WTC11 (cell line): ENCODE data around the gene FRAT2. TPM values are rescaled to one million over a fixed set of nuclear protein-coding genes. Genes with fewer than 3 reads are reported as not detected.

Experiments
- ATAC-seq: fragments of 200-7000 bp; cut with Tn5 transposase; 2 replicates; pipeline ENCODE4 v1.10.0; 2021; ENCODE audit warnings: mild to moderate bottlenecking, moderate library complexity
- Bru-seq: library from RNA; stranded (reverse); fragments of 400-500 nt; gene quantifications from one replicate; lab custom pipeline; 2021; lab: Mats Ljungman, UMichigan
- CTCF ChIA-PET: fragments of 300-600 bp; sonication (Branson Sonifier 250); formaldehyde crosslinking; loops from one replicate; lab custom pipeline; 2021; ENCODE audit warnings: antibody characterized with exemption; lab: Charles Lee
- POLR2A ChIA-PET: fragments of 350-600 bp; sonication (Branson Sonifier 250); formaldehyde crosslinking; loops from one replicate; lab custom pipeline; 2021; ENCODE audit warnings: antibody characterized with exemption; lab: Charles Lee
- DNase-seq: peaks from one replicate; pipeline ENCODE4 v3.0.0; 2021; ENCODE audit warnings: low spot score
- H3K27ac Mint-ChIP-seq: 2 replicates; pipeline ENCODE4 v1.8.0; 2021; ENCODE audit warnings: mixed read lengths
- H3K27me3 Mint-ChIP-seq: 2 replicates; pipeline ENCODE4 v1.8.0; 2021; ENCODE audit warnings: low read depth, mild to moderate bottlenecking, moderate library complexity, mixed read lengths
- H3K36me3 Mint-ChIP-seq: 2 replicates; pipeline ENCODE4 v1.8.0; 2021; ENCODE audit warnings: mixed read lengths
- H3K4me1 Mint-ChIP-seq: 2 replicates; pipeline ENCODE4 v1.8.0; 2022; ENCODE audit warnings: mixed read lengths
- H3K4me3 Mint-ChIP-seq: 2 replicates; pipeline ENCODE4 v1.8.0; 2021; ENCODE audit warnings: mild to moderate bottlenecking, moderate library complexity, mixed read lengths
- H3K9me3 Mint-ChIP-seq: 2 replicates; pipeline ENCODE4 v1.8.0; 2021; ENCODE audit warnings: mixed read lengths
- AR ChIP-seq: fragments of 250-450 bp; sonication (Bioruptor Pico); IDR thresholded peaks from 2 replicates; pipeline ENCODE4 v1.9.0; 2021; ENCODE audit warnings: mild to moderate bottlenecking
- ARID4B ChIP-seq: sonication (generic); formaldehyde crosslinking; IDR thresholded peaks from 2 replicates; pipeline ENCODE4 v1.8.0; 2023; ENCODE audit warnings: missing genetic modification reagents, mild to moderate bottlenecking, borderline replicate concordance
- CREM ChIP-seq: sonication (generic); formaldehyde crosslinking; IDR thresholded peaks from 2 replicates; pipeline ENCODE4 v1.8.1; 2022; ENCODE audit warnings: mild to moderate bottlenecking, missing genetic modification reagents, moderate library complexity
- E2F5 ChIP-seq: sonication (generic); formaldehyde crosslinking; IDR thresholded peaks from 2 replicates; pipeline ENCODE4 v1.8.1; 2022; ENCODE audit warnings: mild to moderate bottlenecking, moderate library complexity, missing genetic modification reagents
- ESRRA ChIP-seq: sonication (generic); formaldehyde crosslinking; IDR thresholded peaks from 2 replicates; pipeline ENCODE4 v1.8.1; 2022; ENCODE audit warnings: mild to moderate bottlenecking, missing genetic modification reagents, borderline replicate concordance
- FOXK1 ChIP-seq: sonication (generic); formaldehyde crosslinking; IDR thresholded peaks from 2 replicates; pipeline ENCODE4 v1.8.0; 2022; ENCODE audit warnings: mild to moderate bottlenecking, moderate library complexity, missing genetic modification reagents
- FOXP1 ChIP-seq: sonication (generic); formaldehyde crosslinking; IDR thresholded peaks from 2 replicates; pipeline ENCODE4 v1.8.0; 2022; ENCODE audit warnings: missing genetic modification reagents, mild to moderate bottlenecking, moderate library complexity, borderline replicate concordance
- KAT7 ChIP-seq: sonication (generic); formaldehyde crosslinking; IDR thresholded peaks from 2 replicates; pipeline ENCODE4 v1.8.1; 2023; ENCODE audit warnings: missing genetic modification reagents, mild to moderate bottlenecking, borderline replicate concordance
- NFATC4 ChIP-seq: fragments of 250-450 bp; sonication (Bioruptor Pico); IDR thresholded peaks from 2 replicates; pipeline ENCODE4 v1.9.0; 2021; ENCODE audit warnings: mild to moderate bottlenecking
- NR2C2 ChIP-seq: sonication (generic); formaldehyde crosslinking; IDR thresholded peaks from 2 replicates; pipeline ENCODE4 v1.8.0; 2022; ENCODE audit warnings: mild to moderate bottlenecking, missing genetic modification reagents
- OVOL2 ChIP-seq: fragments of 250-450 bp; sonication (Bioruptor Pico); IDR thresholded peaks from 2 replicates; pipeline ENCODE4 v1.9.0; 2021; ENCODE audit warnings: mild to moderate bottlenecking, borderline replicate concordance
- RELA ChIP-seq: sonication (generic); formaldehyde crosslinking; IDR thresholded peaks from 2 replicates; pipeline ENCODE4 v1.8.1; 2022; ENCODE audit warnings: missing genetic modification reagents, mild to moderate bottlenecking, borderline replicate concordance
- TP53 ChIP-seq: sonication (generic); formaldehyde crosslinking; IDR thresholded peaks from 2 replicates; pipeline ENCODE4 v1.8.1; 2023; ENCODE audit warnings: mild to moderate bottlenecking, missing genetic modification reagents
- USF2 ChIP-seq: sonication (generic); formaldehyde crosslinking; IDR thresholded peaks from 2 replicates; pipeline ENCODE4 v1.8.1; 2023; ENCODE audit warnings: mild to moderate bottlenecking, missing genetic modification reagents, moderate library complexity
- ZBTB21 ChIP-seq: sonication (generic); formaldehyde crosslinking; IDR thresholded peaks from 2 replicates; pipeline ENCODE4 v1.8.1; 2023; ENCODE audit warnings: mild to moderate bottlenecking, missing genetic modification reagents, borderline replicate concordance
- ZNF121 ChIP-seq: sonication (generic); formaldehyde crosslinking; IDR thresholded peaks from 2 replicates; pipeline ENCODE4 v1.8.0; 2023; ENCODE audit warnings: missing genetic modification reagents
- ZNF232 ChIP-seq: sonication (generic); formaldehyde crosslinking; IDR thresholded peaks from 2 replicates; pipeline ENCODE4 v1.8.0; 2022; ENCODE audit warnings: mild to moderate bottlenecking, missing genetic modification reagents
- long read RNA-seq, 3 experiments: library from RNA in 1 of 3; library from capped mRNA in 1 of 3; library from polyadenylated mRNA in 1 of 3; unstranded in 2 of 3; stranded (forward) in 1 of 3; transcript quantifications; one replicate each; pipeline ENCODE4 v2.0.0, GENCODE V29; 2021
- total RNA-seq: library from RNA; stranded (reverse); gene quantifications from 3 replicates; pipeline ENCODE4 v1.2.3, GENCODE V29; 2021
- TF ChIP-seq, protein P1 (sequence below): sonication (generic); formaldehyde crosslinking; IDR thresholded peaks from 2 replicates; pipeline ENCODE4 v1.8.1; 2023; ENCODE audit warnings: mild to moderate bottlenecking, moderate library complexity, missing genetic modification reagents
- TF ChIP-seq, protein P2 (sequence below): fragments of 250-450 bp; sonication (Bioruptor Pico); IDR thresholded peaks from 2 replicates; pipeline ENCODE4 v1.9.0; 2021; ENCODE audit warnings: mild to moderate bottlenecking
- TF ChIP-seq, protein P3 (sequence below): sonication (generic); formaldehyde crosslinking; IDR thresholded peaks from 2 replicates; pipeline ENCODE4 v1.8.1; 2023; ENCODE audit warnings: mild to moderate bottlenecking, missing genetic modification reagents

The FRAT2 gene, protein sequence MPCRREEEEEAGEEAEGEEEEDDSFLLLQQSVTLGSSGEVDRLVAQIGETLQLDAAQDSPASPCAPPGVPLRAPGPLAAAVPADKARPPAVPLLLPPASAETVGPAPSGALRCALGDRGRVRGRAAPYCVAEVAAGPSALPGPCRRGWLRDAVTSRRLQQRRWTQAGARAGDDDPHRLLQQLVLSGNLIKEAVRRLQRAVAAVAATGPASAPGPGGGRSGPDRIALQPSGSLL
- 48.2 to 53.5 TPM (median 50.8 TPM) in 3 replicates for total RNA-seq
- percentile 94 among the genes with signal in this experiment for Bru-seq, nascent RNA
- long read RNA-seq, experiment 1, transcript FRAT2-201 (1 exons, 2,213 nt) = major isoform, 404 of 404 reads
- long read RNA-seq, experiment 1, partial matches to known transcripts = 0 of 404 reads
- long read RNA-seq, experiment 1, other reads (novel, unspliced or antisense) = 0 of 404 reads
- long read RNA-seq, experiment 2, transcript FRAT2-201 (1 exons, 2,213 nt) = major isoform, 73 of 73 reads
- long read RNA-seq, experiment 2, partial matches to known transcripts = 0 of 73 reads
- long read RNA-seq, experiment 2, other reads (novel, unspliced or antisense) = 0 of 73 reads
- long read RNA-seq, experiment 3, transcript FRAT2-201 (1 exons, 2,213 nt) = major isoform, 36 of 36 reads
- long read RNA-seq, experiment 3, partial matches to known transcripts = 0 of 36 reads
- long read RNA-seq, experiment 3, other reads (novel, unspliced or antisense) = 0 of 36 reads

DNA sequence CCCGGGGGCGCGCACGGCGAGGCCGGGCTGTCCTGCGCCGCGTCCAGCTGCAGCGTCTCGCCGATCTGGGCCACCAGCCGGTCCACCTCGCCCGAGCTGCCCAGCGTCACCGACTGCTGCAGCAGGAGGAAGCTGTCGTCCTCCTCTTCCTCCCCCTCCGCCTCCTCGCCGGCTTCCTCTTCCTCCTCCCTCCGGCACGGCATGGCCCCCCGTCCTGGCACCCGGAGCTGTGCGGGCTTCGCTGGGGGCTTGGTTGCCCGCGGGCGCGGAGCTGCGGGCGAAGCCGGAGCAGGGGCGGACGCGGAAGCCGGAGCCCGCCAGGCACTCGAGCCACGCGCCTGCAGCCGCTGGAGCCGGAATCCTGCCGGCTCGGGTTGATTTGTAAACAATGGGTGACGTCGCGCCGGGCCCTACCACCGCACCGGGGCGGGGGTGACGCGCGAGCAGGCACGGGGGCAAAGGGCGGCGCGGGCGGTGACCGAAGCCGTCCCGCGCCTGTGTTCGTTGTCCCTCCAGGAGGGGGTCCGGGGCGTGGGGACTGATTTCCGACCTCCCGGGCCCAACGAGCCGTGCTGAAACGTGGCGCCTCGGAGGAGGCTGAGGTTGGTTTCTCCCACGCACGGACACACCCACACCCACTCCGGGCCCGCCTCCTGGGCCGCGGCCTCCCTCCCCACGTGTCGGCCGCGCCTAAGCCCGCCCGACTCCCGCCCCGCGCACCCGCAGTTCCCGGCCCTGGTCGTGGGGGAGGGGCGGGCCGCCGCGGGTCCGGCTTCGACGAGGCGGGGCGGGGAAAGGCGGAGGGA is at the start of gene FRAT2:
Gene FRAT2, minus strand, starts transcription at position 360 of the 806 bp plus-strand sequence. Its CDS starts 157 bp downstream, at position 203.
- CTCF ChIA-PET = interaction anchor here (1.5 to 3.2 kb wide), 4 partner anchors 13 to 262 kb away, joined by 7 to 26 read pairs (median 14); partner anchors contain the start of genes FRAT1 and RRP12
- ATAC-seq (peak; percentile 17), DNase-seq (peak; percentile 93)
- Mint-ChIP-seq H3K4me3 (peak within 1 kb of the TSS; percentile 86), H3K4me1 (peaks cover 62% of the 10 kb centered on the region), H3K9me3 (no peaks in the 10 kb centered on the region), H3K36me3 (peaks cover 7% of the 10 kb centered on the region), H3K27me3 (no peaks in the 10 kb centered on the region), H3K27ac (peak within 1 kb of the TSS; percentile 97)
- POLR2A ChIA-PET = interaction anchor here (0.6 to 5.9 kb wide), 3 partner anchors 12 to 628 kb away, joined by 3 to 46 read pairs (median 12); partner anchors contain the start of gene FRAT1
- TF ChIP-seq OVOL2 (CRISPR knock-in tag) = no peak
- peak; percentile 95 for TF ChIP-seq ARID4B (CRISPR knock-in tag)
- peak; percentile 100 for TF ChIP-seq FOXK1 (CRISPR knock-in tag)
- TF ChIP-seq TP53 (CRISPR knock-in tag) = peak; percentile 13; the same call in 1 of the 2 replicates
- peak; percentile 79 for TF ChIP-seq CREM (CRISPR knock-in tag)
- TF ChIP-seq, protein P1, sequence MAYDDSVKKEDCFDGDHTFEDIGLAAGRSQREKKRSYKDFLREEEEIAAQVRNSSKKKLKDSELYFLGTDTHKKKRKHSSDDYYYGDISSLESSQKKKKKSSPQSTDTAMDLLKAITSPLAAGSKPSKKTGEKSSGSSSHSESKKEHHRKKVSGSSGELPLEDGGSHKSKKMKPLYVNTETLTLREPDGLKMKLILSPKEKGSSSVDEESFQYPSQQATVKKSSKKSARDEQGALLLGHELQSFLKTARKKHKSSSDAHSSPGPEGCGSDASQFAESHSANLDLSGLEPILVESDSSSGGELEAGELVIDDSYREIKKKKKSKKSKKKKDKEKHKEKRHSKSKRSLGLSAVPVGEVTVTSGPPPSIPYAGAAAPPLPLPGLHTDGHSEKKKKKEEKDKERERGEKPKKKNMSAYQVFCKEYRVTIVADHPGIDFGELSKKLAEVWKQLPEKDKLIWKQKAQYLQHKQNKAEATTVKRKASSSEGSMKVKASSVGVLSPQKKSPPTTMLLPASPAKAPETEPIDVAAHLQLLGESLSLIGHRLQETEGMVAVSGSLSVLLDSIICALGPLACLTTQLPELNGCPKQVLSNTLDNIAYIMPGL (CRISPR knock-in tag) = peak; percentile 83
- no peak for TF ChIP-seq RELA
- TF ChIP-seq ESRRA (CRISPR knock-in tag) = peak; percentile 79; the same call in 1 of the 2 replicates
- TF ChIP-seq, protein P2, sequence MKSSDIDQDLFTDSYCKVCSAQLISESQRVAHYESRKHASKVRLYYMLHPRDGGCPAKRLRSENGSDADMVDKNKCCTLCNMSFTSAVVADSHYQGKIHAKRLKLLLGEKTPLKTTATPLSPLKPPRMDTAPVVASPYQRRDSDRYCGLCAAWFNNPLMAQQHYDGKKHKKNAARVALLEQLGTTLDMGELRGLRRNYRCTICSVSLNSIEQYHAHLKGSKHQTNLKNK = no peak
- TF ChIP-seq AR (CRISPR knock-in tag) = no peak
- TF ChIP-seq NFATC4 (CRISPR knock-in tag) = no peak
- peak; percentile 86 for TF ChIP-seq FOXP1 (CRISPR knock-in tag)
- peak; percentile 79; the same call in 1 of the 2 replicates for TF ChIP-seq E2F5 (CRISPR knock-in tag)
- TF ChIP-seq, protein P3, sequence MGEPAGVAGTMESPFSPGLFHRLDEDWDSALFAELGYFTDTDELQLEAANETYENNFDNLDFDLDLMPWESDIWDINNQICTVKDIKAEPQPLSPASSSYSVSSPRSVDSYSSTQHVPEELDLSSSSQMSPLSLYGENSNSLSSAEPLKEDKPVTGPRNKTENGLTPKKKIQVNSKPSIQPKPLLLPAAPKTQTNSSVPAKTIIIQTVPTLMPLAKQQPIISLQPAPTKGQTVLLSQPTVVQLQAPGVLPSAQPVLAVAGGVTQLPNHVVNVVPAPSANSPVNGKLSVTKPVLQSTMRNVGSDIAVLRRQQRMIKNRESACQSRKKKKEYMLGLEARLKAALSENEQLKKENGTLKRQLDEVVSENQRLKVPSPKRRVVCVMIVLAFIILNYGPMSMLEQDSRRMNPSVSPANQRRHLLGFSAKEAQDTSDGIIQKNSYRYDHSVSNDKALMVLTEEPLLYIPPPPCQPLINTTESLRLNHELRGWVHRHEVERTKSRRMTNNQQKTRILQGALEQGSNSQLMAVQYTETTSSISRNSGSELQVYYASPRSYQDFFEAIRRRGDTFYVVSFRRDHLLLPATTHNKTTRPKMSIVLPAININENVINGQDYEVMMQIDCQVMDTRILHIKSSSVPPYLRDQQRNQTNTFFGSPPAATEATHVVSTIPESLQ (CRISPR knock-in tag) = no peak
- TF ChIP-seq ZNF121 (CRISPR knock-in tag) = no peak
- no peak for TF ChIP-seq NR2C2 (CRISPR knock-in tag)
- no peak; the same call in 1 of the 2 replicates for TF ChIP-seq ZNF232 (CRISPR knock-in tag)
- TF ChIP-seq ZBTB21 (CRISPR knock-in tag) = peak; percentile 11; the same call in 1 of the 2 replicates
- TF ChIP-seq KAT7 = 0 out of 2 replicates have a peak, but pooled peaks have one; percentile 68
- TF ChIP-seq USF2 (CRISPR knock-in tag) = peak; percentile 65
